ENCODE data around the gene EVI5. TPM values are rescaled to one million over a fixed set of nuclear protein-coding genes. Genes with fewer than 3 reads are reported as not detected.
"Not testable (repeated sequence)": the region's sequence is repeated elsewhere in the genome, so short reads cannot be mapped to it uniquely, and the experiment has no call there.

Gene EVI5
- total and polyA plus RNA-seq, 10 of the 15 experiments (the other 5 are each of a cell fraction or from before 2014, with no cell fraction given) = 0.27 to 6.8 (median 1.7) TPM

- Histone ChIP-seq H3K27ac (ENCODE audit: control insufficient read depth, insufficient read depth) (no peak overlapping the region), H2AFZ (ENCODE audit: control insufficient read depth, low read depth, low read length) (no peak overlapping the region), H3K4me1 (ENCODE audit: control insufficient read depth, insufficient read depth, low read length) (no peaks in the 10 kb centered on the region), H3K79me2 (ENCODE audit: control insufficient read depth, insufficient read depth, low read length) (no peaks in the 10 kb centered on the region), H3K9ac (ENCODE audit: control insufficient read depth, insufficient read depth, low read length) (no peak overlapping the region), H4K20me1 (ENCODE audit: control insufficient read depth, insufficient read depth) (no peaks in the 10 kb centered on the region), H3K4me2 (ENCODE audit: control insufficient read depth, insufficient read depth) (no peak overlapping the region), H3K36me3 (ENCODE audit: control insufficient read depth in 2 of 2, insufficient read depth in 2 of 2, low read length in 1 of 2) (no peaks in the 10 kb centered on the region), H3K27me3 (replicated peaks in 1 of 2; ENCODE audit: control insufficient read depth in 2 of 2, insufficient read depth in 2 of 2, low read length in 1 of 2) (no peaks in the 10 kb centered on the region), H3K4me3 (no peak overlapping the region), H3K9me3 (replicated peaks; ENCODE audit: control insufficient read depth, insufficient read depth, low read length) (no peaks in the 10 kb centered on the region)
- ChIA-PET CTCF (interaction anchor here (0.9 to 6.2 kb wide), 10 partner anchors 12 to 308 kb away, joined by 3 to 48 read pairs (median 7); no protein-coding TSS in a partner anchor), SMC1A (ENCODE audit: uncharacterized antibody, unreplicated experiment) (interaction anchor here (0.8 to 4.1 kb wide), 12 partner anchors 11 to 291 kb away, joined by 3 to 42 read pairs (median 6); no protein-coding TSS in a partner anchor), POLR2A (interaction anchor here (2.9 kb wide), 1 partner anchor 113 kb away, joined by 15 read pairs; the partner anchor contains the start of gene GFI1), RAD21 (ENCODE audit: unreplicated experiment) (interaction anchor here (0.7 to 4.1 kb wide), 7 partner anchors 61 to 289 kb away, joined by 3 to 36 read pairs (median 4); partner anchors contain the start of gene GFI1)
- DNase-seq (ENCODE audit: low read depth, low spot score) (no peak), ATAC-seq (peak; percentile 76), FAIRE-seq (peak; percentile 93)
- WGBS (ENCODE audit: insufficient coverage, insufficient replicate concordance, low lambda C conversion rate, missing lambda C conversion rate) = 0% methylated on average over 2 of the region's 2 CpGs
- in situ Hi-C loops (cut with MboI) (no loop called here), intact Hi-C loops (cut with micrococcal nuclease; ENCODE audit: unreplicated experiment) (loop anchor here (1.0 to 5.0 kb wide), 3 partner anchors 112 to 289 kb away; partner anchors contain the start of gene GFI1)
- no TSS peak for BruUV-seq (replicated peaks)
- TF ChIP-seq RAD21 (IDR thresholded peaks at IDR 0.05; ENCODE audit: insufficient read depth, low read depth, low read length) (peak; percentile 82), RB1 (IDR thresholded peaks at IDR 0.05; ENCODE audit: borderline replicate concordance) (no peak), USF2 (IDR thresholded peaks at IDR 0.05; ENCODE audit: borderline replicate concordance, low read depth, low read length) (no peak), SMC3 (IDR thresholded peaks at IDR 0.05; ENCODE audit: borderline replicate concordance, low read length) (peak; percentile 75; the same call in 1 of the 2 replicates), CTCF (IDR thresholded peaks at IDR 0.05 in 2 of 3, conservative IDR thresholded peaks at IDR 0.05 in 1 of 3; ENCODE audit: control insufficient read depth in 2 of 3, extremely low read depth in 1 of 3, insufficient read depth in 1 of 3, low read depth in 3 of 3, low read length in 3 of 3) (peak; percentile 21 to 55 (median 25); a peak in 3 of 6 replicates)
Observed at GRCh38 chr1:92599184-92599583, 185.7 kb downstream of the EVI5 start.

GRCh38 chr1:92589361-92589760, 195.5 kb downstream of the EVI5 start:
- FAIRE-seq; ATAC-seq; POLR2A ChIA-PET; BruUV-seq (replicated peaks); H2AFZ ChIP-seq (ENCODE audit: control insufficient read depth, low read depth, low read length); H4K20me1 ChIP-seq (ENCODE audit: control insufficient read depth, insufficient read depth); CTCF ChIA-PET; H3K79me2 ChIP-seq (ENCODE audit: control insufficient read depth, insufficient read depth, low read length); H3K9ac ChIP-seq (ENCODE audit: control insufficient read depth, insufficient read depth, low read length); H3K36me3 ChIP-seq (ENCODE audit: control insufficient read depth in 2 of 2, insufficient read depth in 2 of 2, low read length in 1 of 2); H3K4me3 ChIP-seq; H3K4me1 ChIP-seq (ENCODE audit: control insufficient read depth, insufficient read depth, low read length); H3K9me3 ChIP-seq (replicated peaks; ENCODE audit: control insufficient read depth, insufficient read depth, low read length); H3K27ac ChIP-seq (ENCODE audit: control insufficient read depth, insufficient read depth); H3K27me3 ChIP-seq (replicated peaks in 1 of 2; ENCODE audit: control insufficient read depth in 2 of 2, insufficient read depth in 2 of 2, low read length in 1 of 2); RAD21 ChIA-PET (ENCODE audit: unreplicated experiment); DNase-seq (ENCODE audit: low read depth, low spot score); H3K4me2 ChIP-seq (ENCODE audit: control insufficient read depth, insufficient read depth): not testable (repeated sequence)
- SMC1A ChIA-PET (ENCODE audit: uncharacterized antibody, unreplicated experiment) = interaction anchor here (3.1 kb wide), 1 partner anchor 8 kb away, joined by 23 read pairs; no protein-coding TSS in a partner anchor
- WGBS (ENCODE audit: insufficient coverage, insufficient replicate concordance, low lambda C conversion rate, missing lambda C conversion rate) = 85% methylated on average over 9 of the region's 9 CpGs
- in situ Hi-C loops (cut with MboI) = loop anchor here (5.0 kb wide), 1 partner anchor 107 kb away; no protein-coding TSS in a partner anchor
- intact Hi-C loops (cut with micrococcal nuclease; ENCODE audit: unreplicated experiment) = loop anchor here (5.0 kb wide), 1 partner anchor 192 kb away; no protein-coding TSS in a partner anchor
